HUES6 (cell line): ENCODE results near the gene CACNG4.

ENCODE experiments used
- H3K27ac ChIP-seq: 2 replicates; pipeline ENCODE4 v1.7.0; 2013; ENCODE audit warnings: low read depth, mild to moderate bottlenecking, low read length, inconsistent platforms
- H3K27me3 ChIP-seq: 2 replicates; pipeline ENCODE4 v1.6.1; 2013; ENCODE audit warnings: low read length; ENCODE audit not compliant: control insufficient read depth, insufficient read depth
- H3K36me3 ChIP-seq: 2 replicates; pipeline ENCODE4 v1.6.1; 2013; ENCODE audit warnings: low read length; ENCODE audit not compliant: control insufficient read depth, insufficient read depth
- H3K4me1 ChIP-seq: 2 replicates; pipeline ENCODE4 v1.6.1; 2013; ENCODE audit warnings: low read length; ENCODE audit not compliant: control insufficient read depth, insufficient read depth
- H3K4me3 ChIP-seq: 2 replicates; pipeline ENCODE4 v1.5.1; 2013; ENCODE audit warnings: low read depth, low read length
- H3K9ac ChIP-seq: one replicate; pipeline ENCODE4 v1.6.1; 2013; ENCODE audit warnings: mild to moderate bottlenecking, low read length
- H3K9me3 ChIP-seq: 2 replicates; pipeline ENCODE4 v1.6.1; 2013; ENCODE audit warnings: low read depth, low read length; ENCODE audit not compliant: control insufficient read depth, insufficient read depth

The CACNG4 gene

GRCh38 chr17:67066717-67067116 is 102.2 kb downstream of the CACNG4 start:
- no peak overlapping the region for H3K27ac ChIP-seq
- H3K4me1 ChIP-seq = no peaks in the 10 kb centered on the region
- H3K9ac ChIP-seq = no peak overlapping the region
- H3K36me3 ChIP-seq = no peaks in the 10 kb centered on the region
- H3K4me3 ChIP-seq = no peak overlapping the region
- H3K27me3 ChIP-seq = no peaks in the 10 kb centered on the region
- no peaks in the 10 kb centered on the region for H3K9me3 ChIP-seq

GRCh38 chr17:67067571-67068482 is 103.3 kb downstream of the CACNG4 start:
- Histone ChIP-seq H3K9me3 (no peaks in the 10 kb centered on the region), H3K9ac (no peak overlapping the region), H3K36me3 (no peaks in the 10 kb centered on the region), H3K4me1 (no peaks in the 10 kb centered on the region), H3K4me3 (no peak overlapping the region), H3K27me3 (no peaks in the 10 kb centered on the region), H3K27ac (no peak overlapping the region)

GRCh38 chr17:67068999-67069398 is 104.5 kb downstream of the CACNG4 start:
- Histone ChIP-seq H3K9me3 (no peaks in the 10 kb centered on the region), H3K27ac (no peak overlapping the region), H3K4me3 (no peak overlapping the region), H3K9ac (no peak overlapping the region), H3K36me3 (peaks cover 4% of the 10 kb centered on the region), H3K27me3 (no peaks in the 10 kb centered on the region), H3K4me1 (no peaks in the 10 kb centered on the region)

GRCh38 chr17:67069603-67070136 is 105.2 kb downstream of the CACNG4 start:
- Histone ChIP-seq H3K27me3 (no peaks in the 10 kb centered on the region), H3K4me1 (no peaks in the 10 kb centered on the region), H3K9ac (no peak overlapping the region), H3K27ac (no peak overlapping the region), H3K36me3 (peaks cover 4% of the 10 kb centered on the region), H3K9me3 (no peaks in the 10 kb centered on the region), H3K4me3 (no peak overlapping the region)

GRCh38 chr17:67071595-67071994 is 107.1 kb downstream of the CACNG4 start:
- Histone ChIP-seq H3K27me3 (no peaks in the 10 kb centered on the region), H3K36me3 (peaks cover 6% of the 10 kb centered on the region), H3K4me3 (no peak overlapping the region), H3K9me3 (no peaks in the 10 kb centered on the region), H3K4me1 (no peaks in the 10 kb centered on the region), H3K9ac (no peak overlapping the region), H3K27ac (no peak overlapping the region)

- H3K36me3 ChIP-seq = peaks cover 6% of the 10 kb centered on the region
- no peaks in the 10 kb centered on the region for H3K4me1 ChIP-seq
- no peaks in the 10 kb centered on the region for H3K27me3 ChIP-seq
- H3K4me3 ChIP-seq = no peak overlapping the region
- H3K9ac ChIP-seq = no peak overlapping the region
- H3K9me3 ChIP-seq = no peaks in the 10 kb centered on the region
- H3K27ac ChIP-seq = no peak overlapping the region
These were observed 108.4 kb downstream of the CACNG4 start for GRCh38 chr17:67072885-67073284.

- Histone ChIP-seq H3K4me3 (no peak overlapping the region), H3K36me3 (peaks cover 12% of the 10 kb centered on the region), H3K27ac (no peak overlapping the region), H3K4me1 (no peaks in the 10 kb centered on the region), H3K9me3 (no peaks in the 10 kb centered on the region), H3K9ac (no peak overlapping the region), H3K27me3 (no peaks in the 10 kb centered on the region)
These were observed 110.3 kb downstream of the CACNG4 start for GRCh38 chr17:67074781-67075180.

GRCh38 chr17:67076290-67076689 is 111.8 kb downstream of the CACNG4 start:
- no peaks in the 10 kb centered on the region for H3K4me1 ChIP-seq
- H3K4me3 ChIP-seq = no peak overlapping the region
- no peaks in the 10 kb centered on the region for H3K27me3 ChIP-seq
- H3K27ac ChIP-seq = no peak overlapping the region
- peaks cover 12% of the 10 kb centered on the region for H3K36me3 ChIP-seq
- no peak overlapping the region for H3K9ac ChIP-seq
- H3K9me3 ChIP-seq = no peaks in the 10 kb centered on the region

GRCh38 chr17:67078292-67078691 is 113.8 kb downstream of the CACNG4 start:
- H3K27ac ChIP-seq = no peak overlapping the region
- no peaks in the 10 kb centered on the region for H3K4me1 ChIP-seq
- H3K9ac ChIP-seq = no peak overlapping the region
- peaks cover 12% of the 10 kb centered on the region for H3K36me3 ChIP-seq
- H3K27me3 ChIP-seq = no peaks in the 10 kb centered on the region
- H3K4me3 ChIP-seq = no peak overlapping the region
- H3K9me3 ChIP-seq = no peaks in the 10 kb centered on the region

GRCh38 chr17:67079491-67079890 is 115.0 kb downstream of the CACNG4 start:
- Histone ChIP-seq H3K4me3 (no peak overlapping the region), H3K9ac (no peak overlapping the region), H3K27me3 (no peaks in the 10 kb centered on the region), H3K27ac (no peak overlapping the region), H3K9me3 (no peaks in the 10 kb centered on the region), H3K4me1 (no peaks in the 10 kb centered on the region), H3K36me3 (peaks cover 8% of the 10 kb centered on the region)

GRCh38 chr17:67080804-67081203 is 116.3 kb downstream of the CACNG4 start:
- H3K27me3 ChIP-seq = no peaks in the 10 kb centered on the region
- no peaks in the 10 kb centered on the region for H3K9me3 ChIP-seq
- no peak overlapping the region for H3K9ac ChIP-seq
- no peak overlapping the region for H3K27ac ChIP-seq
- no peak overlapping the region for H3K4me3 ChIP-seq
- peaks cover 7% of the 10 kb centered on the region for H3K36me3 ChIP-seq
- no peaks in the 10 kb centered on the region for H3K4me1 ChIP-seq
